GM19023 (cell line): ENCODE data around the gene C4orf50.

ENCODE experiments used
- ATAC-seq: cut with Tn5 transposase; IDR thresholded peaks from one replicate; pipeline ENCODE4 v1.9.1; 2021; ENCODE audit warnings: mild to moderate bottlenecking, moderate library complexity; ENCODE audit not compliant: unreplicated experiment

C4orf50 gene

GRCh38 chr4:5973033-5973432 is 45.2 kb downstream of the C4orf50 start:
- no peak for ATAC-seq

- no peak for ATAC-seq
These were observed 45.7 kb downstream of the C4orf50 start for GRCh38 chr4:5972571-5972970.

- no peak for ATAC-seq
These were observed 47.2 kb downstream of the C4orf50 start for GRCh38 chr4:5971078-5971450.

- no peak for ATAC-seq
These were observed 47.7 kb downstream of the C4orf50 start for GRCh38 chr4:5970381-5971077.

GRCh38 chr4:5969777-5970176 is 48.5 kb downstream of the C4orf50 start:
- no peak for ATAC-seq

GRCh38 chr4:5969336-5969735 is 48.9 kb downstream of the C4orf50 start:
- ATAC-seq, result no peak

- no peak for ATAC-seq
These were observed 50.0 kb downstream of the C4orf50 start for GRCh38 chr4:5968246-5968645.

GRCh38 chr4:5967783-5968182 is 50.4 kb downstream of the C4orf50 start:
- ATAC-seq, result no peak

- no peak for ATAC-seq
These were observed 53.0 kb downstream of the C4orf50 start for GRCh38 chr4:5965225-5965624.

- no peak for ATAC-seq
These were observed 54.2 kb downstream of the C4orf50 start for GRCh38 chr4:5964030-5964429.

GRCh38 chr4:5963611-5964010 is 54.6 kb downstream of the C4orf50 start:
- ATAC-seq, result no peak

- ATAC-seq, result no peak
These were observed 55.8 kb downstream of the C4orf50 start for GRCh38 chr4:5962416-5962815.

GRCh38 chr4:5960252-5960880 is 57.9 kb downstream of the C4orf50 start:
- no peak for ATAC-seq

GRCh38 chr4:5959211-5959982 is 58.8 kb downstream of the C4orf50 start:
- no peak for ATAC-seq

- no peak for ATAC-seq
These were observed 60.0 kb downstream of the C4orf50 start for GRCh38 chr4:5958199-5958735.

- ATAC-seq, result no peak
These were observed 61.2 kb downstream of the C4orf50 start for GRCh38 chr4:5957076-5957475.

- ATAC-seq, result peak; percentile 43
These were observed 61.8 kb downstream of the C4orf50 start for GRCh38 chr4:5956285-5957021.

GRCh38 chr4:5955856-5956255 is 62.4 kb downstream of the C4orf50 start:
- peak; percentile 17 for ATAC-seq

GRCh38 chr4:5955201-5955821 is 62.9 kb downstream of the C4orf50 start:
- no peak for ATAC-seq

GRCh38 chr4:5954056-5954760 is 64.0 kb downstream of the C4orf50 start:
- ATAC-seq, result no peak
